ENCODE measurements around the gene WDR64. TPM values are rescaled to one million over a fixed set of nuclear protein-coding genes. Genes with fewer than 3 reads are reported as not detected.

The WDR64 gene
- total RNA-seq, 1 donor from 2014 or later, result 0.44 TPM

GRCh38 chr1:241630476-241630875, 21.6 kb upstream of the WDR64 start:
- intact Hi-C loops (cut with micrococcal nuclease), result loop anchor here (10.0 kb wide), 1 partner anchor 1916 kb away; no protein-coding TSS in a partner anchor

GRCh38 chr1:241630899-241631298, 21.2 kb upstream of the WDR64 start:
- intact Hi-C loops (cut with micrococcal nuclease), result loop anchor here (10.0 kb wide), 1 partner anchor 1916 kb away; no protein-coding TSS in a partner anchor

GRCh38 chr1:241631674-241632073, 20.4 kb upstream of the WDR64 start:
- intact Hi-C loops (cut with micrococcal nuclease), result loop anchor here (10.0 kb wide), 1 partner anchor 1917 kb away; no protein-coding TSS in a partner anchor

GRCh38 chr1:241632987-241633386, 19.1 kb upstream of the WDR64 start:
- intact Hi-C loops (cut with micrococcal nuclease), result loop anchor here (10.0 kb wide), 1 partner anchor 1918 kb away; no protein-coding TSS in a partner anchor

- intact Hi-C loops (cut with micrococcal nuclease), result loop anchor here (10.0 kb wide), 1 partner anchor 1921 kb away; no protein-coding TSS in a partner anchor
These were observed 16.4 kb upstream of the WDR64 start for GRCh38 chr1:241635556-241636152.

- intact Hi-C loops (cut with micrococcal nuclease), result loop anchor here (10.0 kb wide), 1 partner anchor 1921 kb away; no protein-coding TSS in a partner anchor
These were observed 15.8 kb upstream of the WDR64 start for GRCh38 chr1:241636291-241636690.

- intact Hi-C loops (cut with micrococcal nuclease), result loop anchor here (10.0 kb wide), 1 partner anchor 1922 kb away; no protein-coding TSS in a partner anchor
These were observed 15.0 kb upstream of the WDR64 start for GRCh38 chr1:241637046-241637590.

- intact Hi-C loops (cut with micrococcal nuclease), result loop anchor here (10.0 kb wide), 1 partner anchor 1923 kb away; no protein-coding TSS in a partner anchor
These were observed 14.5 kb upstream of the WDR64 start for GRCh38 chr1:241637604-241638003.

GRCh38 chr1:241638099-241638682, 13.9 kb upstream of the WDR64 start:
- intact Hi-C loops (cut with micrococcal nuclease), result loop anchor here (10.0 kb wide), 1 partner anchor 1923 kb away; no protein-coding TSS in a partner anchor

- intact Hi-C loops (cut with micrococcal nuclease), result loop anchor here (10.0 kb wide), 1 partner anchor 1924 kb away; no protein-coding TSS in a partner anchor
These were observed 13.0 kb upstream of the WDR64 start for GRCh38 chr1:241638909-241639622.

- intact Hi-C loops (cut with micrococcal nuclease), result loop anchor here (1.0 to 10.0 kb wide), 9 partner anchors 12 to 1925 kb away; partner anchors contain the start of genes CEP170 and FH
These were observed 12.4 kb upstream of the WDR64 start for GRCh38 chr1:241639623-241640148.

GRCh38 chr1:241640149-241640866, 11.8 kb upstream of the WDR64 start, which contains the start of the genes CHML and OPN3:
TSS of gene CHML (minus strand) at chr1:241640369. CDS start at chr1:241635766, 4,603 bp downstream.
TSS of gene OPN3 (minus strand) at chr1:241640369. CDS start at chr1:241640254, 115 bp downstream.
- intact Hi-C loops (cut with micrococcal nuclease), result loop anchor here (1.0 kb wide), 8 partner anchors 13 to 1776 kb away; partner anchors contain the start of genes CEP170 and FH

- intact Hi-C loops (cut with micrococcal nuclease), result loop anchor here (1.0 kb wide), 8 partner anchors 14 to 1775 kb away; partner anchors contain the start of genes CEP170 and FH
These were observed 11.0 kb upstream of the WDR64 start for GRCh38 chr1:241640867-241641622.

- intact Hi-C loops (cut with micrococcal nuclease), result no loop called here
These were observed 10.1 kb upstream of the WDR64 start for GRCh38 chr1:241641773-241642592.

- intact Hi-C loops (cut with micrococcal nuclease), result no loop called here
These were observed 9.5 kb upstream of the WDR64 start for GRCh38 chr1:241642593-241642944.

GRCh38 chr1:241644259-241644658, 7.8 kb upstream of the WDR64 start:
- intact Hi-C loops (cut with micrococcal nuclease), result no loop called here

- intact Hi-C loops (cut with micrococcal nuclease), result no loop called here
These were observed 6.9 kb upstream of the WDR64 start for GRCh38 chr1:241645199-241645598.

GRCh38 chr1:241646201-241646600, 5.9 kb upstream of the WDR64 start:
- intact Hi-C loops (cut with micrococcal nuclease), result no loop called here

- intact Hi-C loops (cut with micrococcal nuclease), result no loop called here
These were observed 4.4 kb upstream of the WDR64 start for GRCh38 chr1:241647658-241648057.
